ENCODE measurements around the gene MYB.

MYB gene

GRCh38 chr6:135251498-135252441 lies 70.7 kb downstream of the MYB start:
- FAIRE-seq: no peak

DNA sequence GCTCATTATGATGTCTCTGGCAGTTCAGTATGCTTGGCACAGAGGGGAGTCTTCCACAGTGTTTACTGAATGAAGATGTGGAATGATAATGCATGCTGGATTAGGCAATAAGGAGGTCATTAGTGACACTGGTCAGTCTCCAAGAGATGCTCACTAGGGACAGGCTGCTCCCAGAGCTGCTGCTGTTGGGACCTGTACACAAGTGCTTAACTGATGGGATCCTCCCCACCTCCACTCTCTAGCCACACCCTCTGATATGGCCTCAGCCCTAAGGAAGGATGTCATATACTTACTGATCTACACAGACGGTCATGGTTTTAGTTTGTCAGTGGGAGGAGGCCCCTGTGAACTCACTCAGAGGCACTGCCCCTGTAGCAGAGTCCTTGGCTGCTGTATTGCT lies 73.4 kb downstream of the MYB start:
- FAIRE-seq: no peak

DNA sequence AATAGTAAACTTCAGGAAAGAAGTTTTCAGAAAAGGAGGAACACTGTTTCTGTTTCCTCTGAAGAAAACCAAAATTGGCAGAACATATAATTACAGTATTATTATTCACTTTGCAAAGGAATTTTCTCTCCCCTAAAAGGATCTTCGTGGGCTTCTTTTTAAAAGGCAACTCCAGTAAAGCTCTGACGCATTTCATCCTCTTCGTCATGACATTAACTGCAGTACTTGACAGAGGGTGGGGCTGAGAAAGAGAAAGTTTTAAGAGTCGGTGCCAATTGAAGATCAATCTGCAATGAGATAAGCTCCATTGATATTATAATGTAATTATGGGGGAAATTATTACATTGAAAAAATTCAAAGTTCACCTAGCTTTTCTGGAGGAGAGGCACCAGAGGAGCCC lies 75.8 kb downstream of the MYB start:
- no peak for FAIRE-seq

DNA sequence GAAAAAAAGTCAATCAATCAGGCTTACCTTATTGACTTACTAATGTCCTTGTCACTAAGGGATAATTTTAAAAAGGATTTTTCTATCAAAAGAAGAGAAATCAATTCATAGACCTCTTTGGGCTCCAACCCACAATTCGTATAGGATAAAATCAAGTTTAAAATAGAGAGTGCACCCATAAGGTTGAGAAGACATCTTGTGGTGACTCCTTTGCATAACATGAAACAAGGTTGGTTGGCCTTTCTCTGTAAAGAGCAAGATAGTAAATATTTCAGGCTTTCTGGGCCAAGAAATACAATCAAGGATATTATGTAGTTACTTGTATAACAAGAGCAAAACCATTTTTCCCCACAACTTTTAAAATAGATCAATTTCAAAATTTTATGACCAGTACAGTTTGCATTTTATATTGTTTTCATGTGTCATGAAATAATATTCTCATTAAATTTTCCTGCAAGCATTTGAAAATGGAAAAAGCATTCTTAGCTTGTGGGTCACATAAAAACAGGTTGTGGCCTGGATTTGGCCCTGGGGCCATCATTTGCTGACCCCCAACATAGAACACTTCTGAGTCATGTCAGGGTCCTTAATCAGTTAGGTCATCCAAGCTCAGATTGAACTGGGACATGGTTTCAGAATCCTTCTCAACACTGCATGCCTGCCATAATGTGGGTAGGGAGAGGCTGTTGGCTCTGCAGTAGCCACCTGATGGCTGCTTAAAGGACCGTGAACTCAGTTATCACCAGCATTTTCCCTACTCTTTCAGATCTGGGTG lies 76.7 kb downstream of the MYB start:
- no peak for FAIRE-seq

DNA sequence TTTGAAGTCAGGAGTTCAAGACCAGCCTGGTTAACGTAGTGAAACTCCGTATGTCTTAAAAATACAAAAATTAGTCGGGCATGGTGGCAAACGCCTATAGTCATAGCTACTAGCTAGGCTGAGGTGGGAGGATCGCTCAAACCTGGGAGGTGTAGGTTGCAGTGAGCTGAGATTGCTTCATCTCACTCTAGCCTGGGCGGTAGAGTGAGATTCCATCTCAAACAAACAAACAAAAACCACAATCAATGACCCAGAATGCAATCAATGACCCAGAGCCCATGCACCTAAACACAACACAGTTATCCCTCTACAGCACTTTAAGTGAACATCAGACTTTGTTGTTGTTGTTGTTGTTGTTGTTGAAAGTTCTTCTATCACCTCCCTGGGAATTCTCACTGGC lies 77.9 kb downstream of the MYB start:
- no peak for FAIRE-seq

DNA sequence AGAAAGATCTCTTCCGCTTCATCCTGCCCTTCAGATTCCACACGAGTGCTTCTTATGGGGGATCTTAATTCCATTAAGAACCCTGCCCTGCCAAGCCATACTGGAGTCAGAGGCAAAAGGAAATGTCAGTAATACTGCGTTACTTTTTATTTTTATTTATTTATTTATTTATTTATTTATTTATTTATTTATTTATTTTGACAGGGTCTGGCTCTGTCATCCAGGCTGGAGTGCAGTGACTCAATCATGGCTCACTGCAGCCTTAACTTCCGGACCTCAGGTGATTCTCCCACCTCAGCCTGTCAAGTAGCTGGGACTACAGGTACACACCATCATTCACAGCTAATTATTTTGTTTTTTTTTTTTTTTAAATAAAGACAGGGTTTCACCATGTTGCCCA lies 79.5 kb downstream of the MYB start:
- no peak for FAIRE-seq

- no peak for FAIRE-seq
Measured at GRCh38 chr6:135261872-135262725, 81.0 kb downstream of the MYB start.

GRCh38 chr6:135265278-135265677 lies 84.2 kb downstream of the MYB start:
- no peak for FAIRE-seq

- no peak for FAIRE-seq
Measured at GRCh38 chr6:135266675-135267074, 85.6 kb downstream of the MYB start.

DNA sequence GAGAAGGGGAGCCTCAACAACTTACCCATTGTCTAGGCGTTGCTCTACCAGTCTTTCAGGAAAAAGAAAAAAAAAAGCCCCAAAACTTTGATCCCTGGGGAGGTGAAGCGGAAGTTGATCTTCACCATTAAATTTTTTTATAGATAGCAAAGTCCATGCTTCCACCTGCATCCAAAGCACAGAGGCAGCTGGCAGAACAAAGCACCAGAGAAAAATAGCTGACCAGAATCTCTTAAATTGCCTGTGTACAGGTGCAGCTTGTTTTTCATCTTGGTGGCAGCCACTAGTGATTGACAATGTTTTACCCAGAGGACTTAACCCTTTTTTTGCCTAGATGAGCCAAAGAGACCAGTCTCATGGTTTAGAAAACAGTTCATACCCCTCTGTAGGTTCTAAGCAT lies 86.0 kb downstream of the MYB start:
- no peak for FAIRE-seq

GRCh38 chr6:135268263-135268662 lies 87.2 kb downstream of the MYB start:
- FAIRE-seq: no peak

DNA sequence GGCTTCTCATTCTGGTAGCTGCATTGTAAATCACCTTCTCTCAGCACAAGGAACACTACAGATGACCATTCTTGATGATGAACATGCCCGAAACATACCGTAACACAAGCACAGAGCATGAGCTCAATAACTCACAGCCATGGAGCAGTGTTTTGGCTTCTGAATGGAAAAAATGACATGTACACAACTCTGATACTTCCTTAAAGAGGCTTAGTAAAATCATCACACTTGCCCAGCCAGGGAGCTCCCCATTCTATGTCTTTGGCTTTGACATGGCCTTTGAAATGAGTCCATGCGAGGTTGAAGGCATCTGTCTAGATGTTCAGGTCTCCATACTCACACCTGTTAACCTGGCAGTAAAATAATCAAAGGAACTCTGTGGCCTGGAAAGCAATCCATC lies 87.6 kb downstream of the MYB start:
- FAIRE-seq: no peak
